ENCODE data around the gene ANAPC13.

ANAPC13 gene

GRCh38 chr3:134482622-134483021, 3.2 kb downstream of the ANAPC13 start:
- no peak for DNase-seq (ENCODE audit: low read depth)

DNA sequence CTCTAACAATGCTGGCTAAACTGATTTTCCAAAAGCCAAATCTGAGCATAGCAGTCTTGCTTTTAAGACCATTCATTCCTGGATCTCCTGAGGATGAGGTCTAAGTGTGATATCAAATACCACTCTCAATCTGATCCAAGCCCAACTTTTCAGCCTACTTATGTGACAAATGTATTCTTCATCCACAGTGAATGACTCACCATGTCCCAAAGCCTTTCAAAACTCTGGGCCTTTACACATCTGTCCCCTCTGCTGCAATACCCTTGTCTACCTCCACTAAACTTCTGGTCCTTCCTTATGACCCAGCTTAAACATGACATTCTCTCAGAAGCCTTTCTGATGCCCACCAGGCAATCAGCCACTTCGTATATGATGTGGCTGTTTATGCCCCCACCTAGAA, 4.6 kb downstream of the ANAPC13 start:
- no peak for DNase-seq (ENCODE audit: low read depth)

DNA sequence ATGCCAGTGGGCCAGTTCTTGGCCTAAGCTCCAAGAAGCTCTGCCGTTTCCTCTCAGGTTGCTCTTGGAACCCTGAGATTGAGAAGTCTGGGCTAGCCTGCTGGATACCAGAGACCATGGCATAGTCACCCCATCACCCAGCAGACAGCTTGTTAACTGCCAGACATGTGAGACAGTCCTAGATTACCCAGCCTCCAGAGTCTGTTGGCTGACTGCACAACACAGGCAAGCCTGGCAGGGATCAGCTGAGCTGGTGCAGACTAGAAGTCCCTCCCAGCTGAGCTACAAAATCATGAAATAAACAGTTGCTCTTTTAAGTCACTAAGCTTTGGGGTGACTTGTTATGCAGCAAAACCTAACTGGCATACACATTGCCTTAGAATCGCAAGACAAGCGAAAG, 5.2 kb downstream of the ANAPC13 start:
- DNase-seq (ENCODE audit: low read depth) = no peak

GRCh38 chr3:134477938-134478337, 7.8 kb downstream of the ANAPC13 start:
- no peak for DNase-seq (ENCODE audit: low read depth)

DNA sequence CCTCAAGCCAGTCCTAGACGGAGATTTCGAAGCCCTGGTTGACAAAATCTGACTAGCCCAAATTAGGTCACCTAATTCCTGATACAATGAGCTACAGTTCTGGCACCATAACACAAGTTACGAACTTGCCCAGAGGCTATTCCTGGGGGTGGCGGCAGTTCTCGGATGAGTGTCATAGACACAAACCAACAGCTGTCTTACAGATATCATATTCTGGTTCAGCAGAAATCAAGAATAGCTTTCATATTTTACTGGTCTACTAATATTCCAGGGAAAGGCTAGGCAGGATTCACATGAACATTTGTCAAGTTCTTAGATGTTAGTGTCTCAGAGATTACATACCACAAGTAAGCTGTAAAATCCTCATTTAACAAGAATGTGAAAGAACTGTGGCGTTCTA, 8.8 kb downstream of the ANAPC13 start:
- DNase-seq (ENCODE audit: low read depth) = no peak

DNA sequence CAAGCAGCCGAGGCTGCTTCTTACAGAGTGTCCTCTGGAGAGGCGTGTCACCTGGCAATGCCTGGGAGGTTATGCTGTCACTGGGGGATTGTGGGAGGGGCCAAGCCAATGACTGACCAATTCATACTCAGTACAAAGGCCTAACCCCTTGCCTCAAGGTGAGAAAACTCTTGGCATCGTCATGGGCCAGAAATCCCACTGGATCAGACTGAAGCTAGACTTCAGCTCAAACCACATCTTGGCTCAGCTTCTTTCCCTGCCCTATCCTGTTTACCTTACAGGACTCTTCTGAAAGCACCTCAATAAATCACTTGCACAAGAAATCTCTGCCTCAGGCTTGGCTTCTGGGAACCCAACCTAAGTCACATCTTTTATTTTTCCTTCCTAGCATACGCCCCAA, 9.5 kb downstream of the ANAPC13 start:
- DNase-seq (ENCODE audit: low read depth) = no peak

GRCh38 chr3:134474956-134475355, 10.8 kb downstream of the ANAPC13 start:
- DNase-seq (ENCODE audit: low read depth) = no peak

DNA sequence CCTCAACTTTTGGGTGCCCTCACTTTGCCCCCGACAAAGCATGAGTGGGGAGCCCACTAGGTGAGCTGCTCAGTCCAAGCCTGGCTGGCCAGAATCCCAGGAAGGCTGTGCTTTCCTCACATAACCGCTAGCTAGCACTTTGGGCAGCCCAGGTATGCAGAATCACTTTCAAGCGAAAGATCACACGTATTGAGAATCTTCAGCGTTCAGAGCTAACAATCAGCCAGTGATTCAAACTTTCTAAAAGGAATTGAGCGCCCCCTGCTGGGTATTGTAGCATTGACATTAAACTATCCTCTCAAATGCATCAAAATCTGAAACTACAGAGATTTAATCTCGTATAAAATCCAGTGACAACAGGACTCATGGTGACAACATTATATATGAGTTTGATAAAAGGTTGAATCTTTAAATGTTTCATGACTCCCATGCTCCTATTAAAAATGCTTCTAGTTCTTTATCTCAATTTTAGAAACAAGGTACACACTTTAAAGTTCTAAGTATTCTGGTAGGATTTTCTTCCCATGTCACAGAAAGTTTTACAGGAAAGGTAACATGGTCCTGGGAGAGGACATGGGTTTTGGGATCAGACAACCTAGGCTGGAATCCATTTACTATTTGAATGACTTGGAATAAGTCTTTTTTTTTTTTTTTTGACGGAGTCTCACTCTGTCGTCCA, 11.8 kb downstream of the ANAPC13 start:
- DNase-seq (ENCODE audit: low read depth) = peak; percentile 46

DNA sequence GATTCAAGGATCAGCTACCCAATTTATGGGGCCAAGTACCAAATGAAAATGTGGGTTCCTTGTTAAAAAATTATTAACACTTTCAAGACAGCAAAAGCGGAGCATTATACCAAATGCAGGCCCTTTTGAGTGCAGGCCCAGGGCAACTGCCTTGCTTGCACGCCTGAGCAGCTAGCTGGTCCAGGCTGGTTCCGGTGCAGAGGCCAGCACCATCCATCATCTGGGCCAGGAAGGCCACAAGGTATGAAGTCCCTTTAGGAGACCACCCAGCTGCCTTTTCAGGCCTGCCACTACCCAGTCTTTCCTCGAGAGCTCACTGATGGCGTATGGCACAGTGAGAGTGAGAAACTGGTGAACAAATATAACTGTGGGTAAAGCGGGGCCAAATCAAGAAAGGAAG, 13.0 kb downstream of the ANAPC13 start:
- no peak for DNase-seq (ENCODE audit: low read depth)

DNA sequence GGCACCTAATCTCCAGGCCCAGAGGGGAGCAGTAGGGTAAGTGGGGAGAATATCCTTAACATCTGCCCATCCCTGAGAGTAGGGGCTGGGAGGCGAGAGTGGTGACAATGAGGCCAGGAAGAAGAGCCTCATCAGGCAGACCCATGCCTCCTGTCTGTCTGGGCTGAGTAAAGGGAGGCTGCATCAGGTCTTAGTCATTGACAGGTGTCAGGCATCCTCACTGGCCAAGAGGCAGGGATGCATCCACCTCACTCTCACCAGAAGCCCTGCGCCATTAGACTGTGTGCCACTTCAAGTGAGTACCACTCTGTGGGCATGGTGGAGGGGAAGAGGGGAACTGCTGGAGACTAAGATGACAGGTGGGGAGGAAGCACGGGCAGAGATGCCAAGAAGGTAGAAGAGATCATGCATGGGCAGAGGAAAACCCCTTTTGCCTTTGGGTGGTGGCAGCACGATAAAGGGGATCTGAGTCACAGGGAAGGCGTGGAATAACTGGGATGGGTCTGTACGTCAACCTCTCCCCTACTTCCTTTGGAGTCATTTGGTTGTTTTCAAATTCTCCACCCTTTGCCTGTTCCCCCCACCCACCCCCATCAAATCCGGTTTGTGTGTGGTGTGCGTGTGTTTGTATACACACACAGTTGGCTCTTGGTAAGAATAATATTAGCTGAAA, 14.1 kb downstream of the ANAPC13 start:
- no peak for DNase-seq (ENCODE audit: low read depth)

DNA sequence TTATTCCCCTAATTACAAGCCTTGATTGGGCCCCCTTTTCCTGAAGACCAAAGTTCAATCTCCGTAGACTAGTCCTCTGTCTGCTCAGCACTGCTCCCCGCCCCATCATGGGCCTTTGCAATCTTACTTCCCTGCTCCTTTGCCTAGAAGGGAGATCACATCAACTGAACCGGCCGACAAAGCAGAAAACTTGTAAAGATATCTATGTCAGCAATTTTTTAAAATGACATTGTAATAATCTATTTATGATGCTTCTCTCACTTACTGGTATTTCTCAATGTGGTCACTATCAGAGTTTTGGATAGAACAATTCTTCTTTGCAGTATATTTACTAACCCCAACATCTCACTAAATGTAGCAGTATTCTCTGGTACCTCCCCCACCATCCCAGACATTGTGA, 17.3 kb downstream of the ANAPC13 start:
- no peak for DNase-seq (ENCODE audit: low read depth)

DNA sequence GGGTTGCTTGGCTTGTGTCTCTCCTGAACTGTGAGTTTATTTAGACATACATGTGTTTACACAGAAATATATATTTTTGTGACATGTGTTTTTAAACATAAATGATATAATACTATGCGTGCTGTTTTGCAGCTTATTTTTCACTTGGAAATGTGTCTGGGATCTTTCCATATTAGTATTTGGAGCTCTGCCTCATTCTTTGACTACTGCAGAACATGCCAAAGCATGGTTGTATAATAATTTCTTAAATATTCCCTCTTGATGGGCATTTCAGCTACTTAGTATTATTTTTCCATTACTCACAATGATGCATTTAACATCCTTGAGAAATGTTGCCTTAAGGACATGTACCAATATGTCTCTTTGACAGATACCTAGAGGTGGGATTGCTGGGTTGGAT, 19.5 kb downstream of the ANAPC13 start:
- no peak for DNase-seq (ENCODE audit: low read depth)

DNA sequence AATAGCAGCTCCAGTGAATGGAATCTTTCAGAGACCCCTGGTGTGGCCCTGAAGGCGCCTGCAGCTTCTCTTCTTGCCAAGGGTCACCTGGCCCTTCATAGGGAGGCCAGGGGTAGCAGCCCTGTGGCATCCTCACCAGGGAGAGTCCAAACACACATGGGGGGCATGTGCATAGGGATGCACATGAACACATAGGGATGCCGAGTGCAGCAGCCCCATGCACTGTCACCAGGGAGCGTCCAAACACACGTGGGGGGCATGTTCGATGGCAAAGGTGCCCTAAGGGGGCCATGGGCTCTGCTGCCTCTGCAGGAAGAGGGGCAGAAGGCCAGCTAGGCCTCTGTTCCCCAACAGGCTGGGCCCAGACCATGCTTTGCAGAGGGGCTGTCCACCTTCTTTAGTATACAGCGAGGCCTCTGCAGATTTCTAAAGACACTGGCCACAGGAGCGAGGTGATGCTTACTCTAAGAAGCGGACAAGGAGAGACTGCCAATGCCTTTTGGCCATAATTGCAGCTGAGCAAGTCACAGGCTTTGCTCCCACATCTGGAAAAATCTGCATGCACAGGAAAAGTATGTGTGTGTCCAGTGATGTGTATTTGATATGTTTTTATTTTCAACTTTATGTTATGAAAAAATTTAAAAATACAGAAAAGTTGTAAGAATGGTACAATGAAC, 21.0 kb downstream of the ANAPC13 start:
- DNase-seq (ENCODE audit: low read depth) = no peak

DNA sequence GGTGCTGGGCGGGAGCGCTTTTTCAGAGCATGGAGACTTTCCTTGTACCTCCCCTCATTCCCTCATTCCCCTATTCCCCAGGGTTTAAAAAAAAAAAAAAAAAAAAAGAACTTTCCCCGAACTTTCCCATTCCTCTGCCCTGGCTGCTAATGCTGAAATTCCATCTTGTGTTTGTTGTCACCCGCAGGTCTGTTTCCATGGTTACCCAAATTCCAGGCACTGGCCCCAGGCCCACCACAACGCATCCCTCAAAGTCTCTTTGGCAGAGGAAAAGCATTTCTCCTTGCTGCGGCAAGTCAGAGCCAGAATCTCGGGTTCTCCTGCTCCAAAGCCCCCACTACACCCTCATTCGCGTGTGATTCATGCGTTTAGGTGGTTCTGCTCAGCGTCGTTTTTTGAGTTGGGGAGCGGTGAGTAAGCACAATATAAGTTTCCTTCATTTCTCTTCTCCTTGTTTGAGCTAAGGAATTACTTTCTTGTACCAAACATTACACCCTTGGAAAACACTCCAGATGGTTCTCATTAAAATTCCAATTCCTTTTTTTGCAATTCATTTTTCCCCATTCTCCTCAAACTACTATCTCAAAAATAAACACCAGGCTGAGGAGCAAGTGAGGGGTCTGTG, 21.6 kb downstream of the ANAPC13 start:
- no peak for DNase-seq (ENCODE audit: low read depth)

DNA sequence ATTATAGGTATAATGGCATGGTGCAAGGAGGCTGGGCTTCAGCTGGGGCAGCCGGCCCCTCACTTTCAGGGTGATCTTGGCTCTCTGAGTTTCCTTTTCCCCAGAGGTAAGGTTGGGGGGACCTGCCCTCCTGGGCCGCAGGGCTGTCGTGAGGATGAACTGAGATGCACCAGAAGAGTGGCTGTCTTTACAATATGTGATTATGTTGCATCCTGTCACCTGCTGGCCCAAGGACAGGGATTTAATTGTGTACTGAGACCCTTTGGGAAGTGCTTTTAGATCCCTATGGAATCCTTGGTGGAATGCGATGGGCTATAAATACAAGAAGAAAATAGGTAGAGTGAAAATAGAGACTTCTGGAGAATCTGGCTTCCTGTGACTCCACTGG, 22.1 kb downstream of the ANAPC13 start:
- no peak for DNase-seq (ENCODE audit: low read depth)

DNA sequence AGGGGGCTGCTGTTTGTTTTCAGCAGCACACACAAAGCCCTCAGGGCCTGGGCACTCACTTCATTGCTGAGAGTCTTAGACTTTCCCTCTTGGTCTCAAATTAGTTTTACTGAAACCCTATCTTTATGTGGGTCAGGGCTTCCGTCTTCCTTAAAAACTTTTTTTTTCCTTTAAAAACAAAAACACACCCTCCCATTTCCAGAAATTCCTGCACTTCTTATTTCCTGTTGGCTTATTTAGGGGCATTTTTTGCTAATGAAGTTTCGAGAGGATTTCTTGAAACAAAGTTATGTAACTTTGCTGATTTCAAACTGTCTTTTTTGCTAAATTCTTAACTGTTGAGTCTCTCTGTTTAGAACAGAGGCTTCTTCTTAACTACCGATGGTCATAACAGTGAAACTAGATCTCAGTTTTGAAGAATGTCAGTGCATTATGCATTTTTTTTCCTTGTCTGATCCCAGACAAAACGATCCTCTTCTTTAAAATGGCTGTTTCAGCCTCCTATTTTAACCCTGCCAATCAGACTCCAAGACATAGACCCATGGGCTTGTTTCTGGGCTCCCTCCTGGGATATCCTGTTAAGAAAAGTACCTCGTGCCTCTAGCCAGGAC, 23.3 kb downstream of the ANAPC13 start:
- no peak for DNase-seq (ENCODE audit: low read depth)

- no peak for DNase-seq (ENCODE audit: low read depth)
These were observed 24.8 kb downstream of the ANAPC13 start for GRCh38 chr3:134460965-134461364.

DNA sequence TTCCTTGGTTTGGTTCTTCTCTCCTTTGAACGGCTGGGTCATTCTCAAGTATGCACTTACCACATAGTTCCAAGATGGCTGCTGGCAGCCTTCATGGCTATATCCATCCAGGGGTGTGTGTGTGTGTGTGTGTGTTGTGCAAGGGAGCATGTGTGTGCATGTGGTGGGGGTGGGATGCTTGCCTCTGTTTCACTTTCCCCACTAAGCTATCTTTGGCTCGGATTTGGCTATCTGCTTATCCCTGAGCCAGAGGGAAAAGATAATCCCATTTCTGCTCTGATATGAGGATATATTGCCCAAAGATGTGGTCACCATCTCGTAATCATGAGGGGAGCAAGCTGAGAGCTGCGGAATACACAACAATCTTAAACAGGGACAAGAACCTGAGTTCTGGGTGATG, 26.2 kb downstream of the ANAPC13 start:
- no peak for DNase-seq (ENCODE audit: low read depth)

DNA sequence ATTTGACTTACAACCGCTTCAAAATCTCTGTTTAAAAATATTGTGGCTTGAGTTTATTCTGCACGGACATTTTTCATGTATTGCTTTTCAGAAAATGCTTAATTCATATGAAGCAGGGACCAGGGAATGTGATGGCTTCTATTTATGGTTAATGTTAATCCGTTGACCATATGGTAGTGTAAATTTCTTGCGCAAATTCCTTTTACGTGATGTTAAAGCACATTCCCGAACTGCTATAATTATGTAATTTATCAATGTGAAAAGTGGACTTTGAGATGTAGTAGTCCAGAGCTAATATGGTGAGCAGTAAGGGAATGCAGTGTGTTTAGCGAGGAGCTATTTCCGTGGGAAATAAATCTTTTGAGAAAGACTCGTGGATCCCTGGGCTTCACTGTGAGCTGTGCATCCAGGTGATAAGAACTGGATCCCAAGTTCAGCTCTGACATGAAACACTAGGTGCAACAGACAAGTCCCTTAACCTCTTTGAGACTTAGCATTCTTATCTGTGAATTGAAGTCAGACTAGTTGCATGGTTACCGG, 27.3 kb downstream of the ANAPC13 start:
- no peak for DNase-seq (ENCODE audit: low read depth)

GRCh38 chr3:134457376-134458074, 28.3 kb downstream of the ANAPC13 start:
- no peak for DNase-seq (ENCODE audit: low read depth)

DNA sequence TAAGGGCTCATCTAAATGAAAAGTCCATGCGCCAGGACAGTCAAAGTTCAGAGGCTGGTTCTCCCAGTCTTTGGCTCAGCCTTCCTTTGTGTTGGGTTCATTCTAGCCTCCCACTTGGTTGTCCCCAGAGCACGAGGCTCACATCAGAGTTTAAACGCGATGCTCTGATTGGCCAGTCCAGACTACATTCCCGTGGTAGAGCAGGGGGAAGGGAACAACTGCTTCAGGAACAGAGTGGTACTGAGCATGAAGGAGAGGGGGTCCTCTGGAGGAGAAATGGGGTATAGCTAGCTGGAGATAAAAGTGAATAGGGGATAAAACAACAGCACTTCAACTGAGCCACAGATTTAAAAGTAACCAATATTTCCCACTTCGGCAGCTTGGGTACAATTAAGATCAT, 32.2 kb downstream of the ANAPC13 start:
- no peak for DNase-seq (ENCODE audit: low read depth)

GRCh38 chr3:134449951-134450350, 35.8 kb downstream of the ANAPC13 start:
- DNase-seq (ENCODE audit: low read depth) = no peak

All from activated T-cell treated with anti-CD3 and anti-CD28 coated beads for 48 hours (primary cell).